ENCODE results near the gene G6PC1.
"Not testable (repeated sequence)": the region's sequence is repeated elsewhere in the genome, so short reads cannot be mapped to it uniquely, and the experiment has no call there.

Gene G6PC1

DNA sequence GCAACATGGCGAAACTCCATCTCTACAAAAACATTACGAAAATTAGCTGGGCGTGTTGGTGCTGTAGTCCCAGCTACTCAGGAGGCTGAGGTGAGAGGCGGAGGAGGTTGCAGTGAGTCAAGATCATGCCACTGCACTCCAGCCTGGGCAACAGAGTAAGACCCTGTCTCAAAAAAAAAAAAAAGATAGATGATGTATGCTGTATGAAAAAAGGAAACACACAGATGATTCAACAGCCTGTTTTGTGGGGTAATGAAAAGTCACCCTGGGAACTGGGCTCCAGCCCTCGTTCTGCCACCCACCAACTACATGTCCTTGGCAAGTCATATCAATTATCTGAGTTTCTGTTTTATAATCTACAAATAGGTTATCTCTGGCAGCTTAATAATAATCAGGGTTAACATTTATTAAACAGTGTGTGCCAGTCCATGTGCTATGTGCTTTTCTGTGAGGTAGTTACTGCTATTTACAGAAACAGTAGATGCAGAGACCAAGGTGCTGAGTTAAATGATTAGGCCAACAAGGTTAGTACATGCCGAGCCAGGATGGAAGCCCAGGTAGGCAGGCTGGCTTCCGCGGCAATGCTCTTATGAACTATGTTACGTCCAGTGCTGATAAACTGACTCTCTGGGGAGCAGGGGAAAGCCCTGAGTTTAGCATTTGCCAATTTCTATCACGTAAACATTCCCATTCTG is 1.1 kb downstream of the G6PC1 start:
- no peak for DNase-seq (ENCODE audit: low read depth)

DNA sequence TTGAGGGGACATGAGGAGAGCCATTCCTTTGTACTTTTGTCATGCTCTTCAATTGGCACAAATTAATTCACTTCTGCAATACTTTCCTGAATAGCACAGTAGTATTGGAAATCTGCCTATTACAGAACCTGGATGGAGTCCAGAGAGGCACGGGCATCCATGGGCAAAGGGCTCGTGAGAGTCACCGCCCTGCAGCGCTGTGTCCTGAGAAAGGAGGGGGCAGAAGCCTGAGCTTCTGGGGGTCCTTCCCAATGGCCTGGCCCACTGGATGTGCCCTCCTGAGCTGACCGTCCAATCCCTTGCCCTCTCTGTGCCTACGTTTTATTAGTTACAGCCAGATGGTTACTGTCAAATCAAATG is 3.5 kb downstream of the G6PC1 start:
- no peak for DNase-seq (ENCODE audit: low read depth)

GRCh38 chr17:42906772-42907446 is 6.3 kb downstream of the G6PC1 start:
- no peak for DNase-seq (ENCODE audit: low read depth)

DNA sequence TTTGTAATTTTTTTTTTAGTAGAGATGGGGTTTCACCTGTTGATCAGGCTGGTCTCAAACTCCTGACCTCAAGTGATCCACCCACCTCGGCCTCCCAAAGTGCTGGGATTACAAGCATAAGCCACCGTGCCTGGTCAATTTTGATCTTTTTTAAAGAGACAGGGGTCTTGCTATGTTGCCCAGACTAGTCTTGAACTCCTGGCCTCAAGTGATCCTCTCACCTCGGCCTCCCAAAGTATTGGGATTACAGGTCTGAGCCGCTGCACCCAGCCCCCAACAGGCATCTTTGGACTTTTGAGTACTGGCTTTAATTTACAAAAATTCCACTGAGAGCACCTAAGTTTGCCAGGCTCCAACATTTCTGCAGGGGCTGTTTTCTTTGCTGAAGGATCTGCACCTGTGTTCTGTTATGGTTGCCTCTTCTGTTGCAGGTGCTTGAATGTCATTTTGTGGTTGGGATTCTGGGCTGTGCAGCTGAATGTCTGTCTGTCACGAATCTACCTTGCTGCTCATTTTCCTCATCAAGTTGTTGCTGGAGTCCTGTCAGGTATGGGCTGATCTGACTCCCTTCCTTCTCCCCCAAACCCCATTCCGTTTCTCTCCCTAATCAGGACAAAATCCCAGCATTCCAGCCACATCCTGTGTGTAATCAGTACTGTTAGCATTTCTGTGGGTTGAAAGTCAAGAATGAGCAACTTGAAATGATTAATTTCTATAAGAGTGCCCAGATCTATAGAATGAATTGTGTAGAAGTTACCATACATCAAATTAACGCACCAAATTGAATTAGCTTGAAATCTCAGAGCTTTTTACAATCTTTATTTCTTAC is 8.5 kb downstream of the G6PC1 start:
- no peak for DNase-seq (ENCODE audit: low read depth)

GRCh38 chr17:42913522-42913921 is 12.9 kb downstream of the G6PC1 start:
- no peak for DNase-seq (ENCODE audit: low read depth)

- DNase-seq (ENCODE audit: low read depth) = no peak
Measured at GRCh38 chr17:42913981-42914617, 13.5 kb downstream of the G6PC1 start.

DNA sequence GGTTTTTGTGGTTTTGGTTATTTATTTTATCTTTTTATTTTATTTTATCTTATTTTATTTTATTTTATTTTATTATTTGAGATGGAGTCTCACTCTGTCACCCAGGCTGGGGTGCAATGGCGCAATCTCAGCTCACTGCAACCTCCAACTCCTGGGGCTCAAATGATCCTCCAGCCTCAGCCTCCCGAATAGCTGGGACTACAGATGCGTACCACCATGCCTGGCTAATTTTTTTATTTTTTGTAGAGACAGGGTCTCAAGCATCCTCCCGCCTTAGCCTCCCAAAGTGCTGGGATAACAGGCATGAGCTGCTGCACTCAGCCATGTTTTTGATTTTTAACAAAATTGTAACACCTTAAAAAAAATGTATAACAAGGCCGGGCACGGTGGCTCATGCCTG is 14.7 kb downstream of the G6PC1 start:
- not testable (repeated sequence) for DNase-seq (ENCODE audit: low read depth)

GRCh38 chr17:42916388-42917235 is 16.0 kb downstream of the G6PC1 start:
- not testable (repeated sequence) for DNase-seq (ENCODE audit: low read depth)

DNA sequence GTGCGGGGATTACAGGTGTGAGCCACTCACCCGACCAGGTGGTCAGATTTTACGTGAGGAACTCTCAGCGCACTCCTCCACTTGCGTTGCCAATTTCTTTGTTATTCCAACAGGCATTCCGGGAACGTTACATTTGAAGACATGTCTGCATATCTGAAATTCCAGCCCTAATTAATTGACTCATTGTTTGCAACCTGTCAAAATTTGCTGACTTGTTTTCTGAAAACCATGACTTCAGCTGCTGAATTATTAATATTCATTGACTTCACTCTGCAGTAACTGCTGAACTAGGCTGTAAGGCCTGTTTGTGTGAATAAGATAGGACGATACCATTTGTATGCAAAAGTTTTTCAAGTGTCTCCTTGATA is 16.6 kb downstream of the G6PC1 start:
- DNase-seq (ENCODE audit: low read depth) = no peak

GRCh38 chr17:42918902-42919521 is 18.4 kb downstream of the G6PC1 start:
- no peak for DNase-seq (ENCODE audit: low read depth)

- not testable (repeated sequence) for DNase-seq (ENCODE audit: low read depth)
Measured at GRCh38 chr17:42919522-42920077, 19.0 kb downstream of the G6PC1 start.

- no peak for DNase-seq (ENCODE audit: low read depth)
Measured at GRCh38 chr17:42920106-42920900, 19.7 kb downstream of the G6PC1 start.

- DNase-seq (ENCODE audit: low read depth) = no peak
Measured at GRCh38 chr17:42920922-42921321, 20.3 kb downstream of the G6PC1 start.

DNA sequence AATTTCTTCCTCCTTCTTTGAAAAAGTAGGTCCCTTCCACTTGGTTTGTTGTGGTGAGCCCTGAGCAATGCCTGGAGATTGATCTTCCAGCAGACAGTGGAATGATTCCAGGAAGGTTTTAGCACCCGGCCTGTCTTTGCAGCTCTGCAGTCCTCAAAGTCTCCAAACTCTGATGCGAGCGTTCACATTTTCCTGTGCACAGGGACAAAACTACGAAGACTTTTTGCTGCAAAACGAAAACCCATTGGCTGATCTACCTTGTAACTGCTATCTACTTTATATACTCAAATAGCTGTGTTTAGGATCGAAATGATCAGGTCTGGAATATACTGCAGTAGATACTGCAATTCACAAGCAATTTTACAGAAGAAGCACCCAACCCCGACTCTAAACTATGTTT is 21.7 kb downstream of the G6PC1 start:
- no peak for DNase-seq (ENCODE audit: low read depth)

DNA sequence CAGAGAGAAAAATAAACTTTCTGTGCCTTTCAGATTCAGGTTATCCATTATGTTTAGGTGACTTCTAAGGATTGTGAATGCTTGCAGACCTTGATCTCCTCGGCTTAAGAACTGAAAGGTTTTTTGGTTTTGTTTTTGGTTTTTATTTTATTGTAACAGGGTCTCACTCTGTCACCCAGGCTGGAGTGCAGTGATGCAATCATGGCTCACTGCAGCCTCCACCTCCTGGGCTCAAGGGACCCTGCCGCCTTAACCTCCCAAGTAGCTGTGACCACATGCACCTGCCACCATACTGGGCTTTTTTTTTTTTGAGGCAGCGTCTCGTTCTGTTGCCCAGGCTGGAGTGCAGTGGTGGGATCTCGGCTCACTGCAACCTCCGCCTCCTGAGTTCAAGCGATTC is 22.9 kb downstream of the G6PC1 start:
- DNase-seq (ENCODE audit: low read depth) = not testable (repeated sequence)

DNA sequence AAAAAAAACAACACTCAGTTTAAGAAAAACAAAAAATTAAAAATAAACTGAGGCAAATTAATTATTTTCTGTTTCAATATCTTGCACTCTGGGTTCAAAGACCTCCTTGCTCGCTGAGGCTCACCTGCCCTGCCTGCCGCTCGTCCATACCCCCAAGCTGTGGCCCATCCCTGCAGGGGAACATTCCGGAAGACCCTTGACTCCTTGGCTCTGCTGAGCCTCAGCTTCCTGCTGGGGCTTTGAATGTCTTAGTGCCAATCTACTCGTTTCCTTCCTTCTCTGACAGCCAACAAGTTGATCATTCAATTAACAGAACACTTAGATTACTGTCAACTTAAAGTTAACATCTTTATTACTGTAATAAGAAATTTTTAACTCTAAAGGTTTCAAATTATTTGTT is 24.3 kb downstream of the G6PC1 start:
- no peak for DNase-seq (ENCODE audit: low read depth)

DNA sequence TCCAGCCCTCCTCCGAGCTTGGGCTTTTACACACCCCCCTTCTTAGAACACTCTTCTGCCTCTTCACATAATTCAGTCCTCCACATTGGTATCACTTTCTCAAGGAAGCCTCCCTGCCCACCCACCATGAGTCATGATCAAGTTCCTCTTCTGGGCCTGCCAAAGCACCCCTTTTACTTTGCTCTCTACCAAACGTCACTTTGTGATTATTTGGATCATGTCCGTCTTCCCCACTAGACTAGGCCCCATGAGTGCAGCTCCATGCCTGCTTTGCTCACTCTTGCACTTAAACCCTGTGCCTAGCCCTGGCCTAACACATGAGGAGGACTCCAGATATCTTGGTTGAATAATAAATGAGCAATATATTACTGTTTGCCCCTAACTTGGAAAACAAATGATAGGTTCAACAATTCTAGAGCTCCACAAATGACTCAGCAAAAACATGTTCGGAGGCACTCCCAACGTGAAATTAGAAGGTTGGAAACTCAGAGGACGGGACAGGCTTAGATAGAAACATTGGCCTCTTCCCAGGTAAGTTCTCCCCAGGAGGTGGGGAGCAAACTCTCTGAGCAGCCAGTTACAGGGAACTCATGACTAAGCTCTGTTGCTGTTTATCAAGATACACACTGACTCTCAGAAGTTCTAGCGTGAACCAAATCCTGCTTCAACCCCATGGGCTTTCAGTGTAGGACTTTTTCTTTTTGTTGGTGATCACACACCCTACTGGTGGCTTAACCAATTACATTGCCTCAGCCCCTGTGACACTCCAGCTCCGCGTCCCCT is 28.3 kb downstream of the G6PC1 start:
- DNase-seq (ENCODE audit: low read depth) = peak; percentile 74

GRCh38 chr17:42929497-42929844 is 28.9 kb downstream of the G6PC1 start:
- DNase-seq (ENCODE audit: low read depth) = no peak

Data from fibroblast of the conjunctiva (primary cell).